Endothelial cell of umbilical vein (primary cell): Measurements from ENCODE around the gene B3GALT4. TPM values are rescaled to one million over a fixed set of nuclear protein-coding genes. Genes with fewer than 3 reads are reported as not detected.
A peak's percentile ranks its signal among the peaks of the same experiment; 100 is the strongest.

Experiments used
- BruUV-seq: library from RNA; stranded (reverse); fragments of 400-500 nt; replicated peaks from 2 replicates; lab custom pipeline; 2021; lab: Mats Ljungman, UMichigan
- CTCF ChIA-PET: fragments of 300-600, 350-600 bp; sonication (Branson Sonifier 250); formaldehyde crosslinking; loops from one replicate; lab custom pipeline; 2021; ENCODE audit warnings: antibody characterized with exemption, inconsistent platforms; lab: Charles Lee
- POLR2A ChIA-PET: fragments of 300-600, 350-600 bp; sonication (Branson Sonifier 250); formaldehyde crosslinking; loops from one replicate; lab custom pipeline; 2021; ENCODE audit warnings: antibody characterized with exemption, inconsistent platforms; lab: Charles Lee
- DNase-seq: peaks from one replicate; pipeline ENCODE4 v3.0.0-alpha.2; 2011; ENCODE audit warnings: low read depth, low spot score
- FAIRE-seq: peaks from 2 replicates; lab custom pipeline; 2011; peaks lifted over from hg19 to GRCh38; lab: Jason Lieb, UNC
- H2AFZ ChIP-seq: 2 replicates; pipeline ENCODE4 v1.6.0; 2012; ENCODE audit warnings: low read depth, low read length, control low read depth, inconsistent platforms
- H3K27ac ChIP-seq: 2 replicates; pipeline ENCODE4 v1.5.1; 2011; ENCODE audit warnings: low read depth, mild to moderate bottlenecking, control low read depth, low read length, moderate library complexity; ENCODE audit not compliant: insufficient read depth
- H3K27me3 ChIP-seq, 2 experiments: 2 replicates each; pipeline versions ENCODE4 v1.6.0 to v1.6.1; 2011; ENCODE audit warnings: low read length in 2 of 2, mixed read lengths in 1 of 2; ENCODE audit not compliant: control insufficient read depth in 2 of 2, insufficient read depth in 2 of 2
- H3K36me3 ChIP-seq, 2 experiments: 2 replicates in 1 of 2; 3 replicates in 1 of 2; pipeline ENCODE4 v1.5.1; 2011; ENCODE audit warnings: low read length in 2 of 2, mild to moderate bottlenecking in 1 of 2, moderate library complexity in 1 of 2; ENCODE audit not compliant: control insufficient read depth in 2 of 2, insufficient read depth in 2 of 2; ENCODE audit errors: extremely low read depth in 1 of 2
- H3K4me1 ChIP-seq: 3 replicates; pipeline ENCODE4 v1.5.1; 2011; ENCODE audit warnings: mild to moderate bottlenecking, low read length; ENCODE audit not compliant: control insufficient read depth, insufficient read depth; ENCODE audit errors: extremely low read depth
- H3K4me2 ChIP-seq: 2 replicates; pipeline ENCODE4 v1.6.1; 2011; ENCODE audit warnings: low read length, control low read depth, mixed read lengths; ENCODE audit not compliant: insufficient read depth
- H3K4me3 ChIP-seq, 3 experiments: fragments of 200-600 bp in 1 of 3; sonication (generic), shearing (Covaris generic) in 1 of 3; replicated peaks in 1 of 3; 2 replicates each; pipeline ENCODE4 v1.5.1; 2011 to 2016; ENCODE audit warnings: control low read depth in 3 of 3, low read length in 3 of 3, mild to moderate bottlenecking in 2 of 3, inconsistent platforms in 1 of 3, low read depth in 1 of 3, moderate library complexity in 1 of 3; ENCODE audit not compliant: insufficient read depth in 1 of 3
- H3K79me2 ChIP-seq: 2 replicates; pipeline ENCODE4 v1.6.0; 2012; ENCODE audit warnings: low read length, inconsistent platforms; ENCODE audit not compliant: control insufficient read depth, insufficient read depth
- H3K9ac ChIP-seq: replicated peaks from 2 replicates; pipeline ENCODE3; 2011; ENCODE audit warnings: low read length, control low read depth; ENCODE audit not compliant: insufficient read depth; ENCODE audit errors: extremely low read depth
- H3K9me1 ChIP-seq: replicated peaks from 3 replicates; pipeline ENCODE4 v1.6.0; 2011; ENCODE audit warnings: mild to moderate bottlenecking, low read length; ENCODE audit not compliant: control insufficient read depth, insufficient read depth; ENCODE audit errors: extremely low read depth
- H3K9me3 ChIP-seq: replicated peaks from 2 replicates; pipeline ENCODE4 v1.5.1; 2012; ENCODE audit warnings: low read length, inconsistent platforms; ENCODE audit not compliant: control insufficient read depth, insufficient read depth
- H4K20me1 ChIP-seq: replicated peaks from 2 replicates; pipeline ENCODE3; 2011; ENCODE audit warnings: mild to moderate bottlenecking, low read length; ENCODE audit not compliant: control insufficient read depth, insufficient read depth; ENCODE audit errors: extremely low read depth
- EZH2 ChIP-seq: IDR thresholded peaks from 2 replicates; pipeline ENCODE4 v1.6.1; 2012; ENCODE audit warnings: borderline replicate concordance, low read depth, mild to moderate bottlenecking, moderate library complexity, low read length, inconsistent platforms; ENCODE audit not compliant: severe bottlenecking
- FOS ChIP-seq: IDR thresholded peaks from 2 replicates; pipeline ENCODE4 v1.6.1; 2011; ENCODE audit warnings: mild to moderate bottlenecking, low read length, moderate library complexity, borderline replicate concordance; ENCODE audit not compliant: insufficient read depth
- GATA2 ChIP-seq: IDR thresholded peaks from 2 replicates; pipeline ENCODE4 v1.7.0; 2011; ENCODE audit warnings: low read depth, mild to moderate bottlenecking, moderate library complexity, mixed read lengths, low read length; ENCODE audit not compliant: insufficient read length, insufficient read depth
- JUN ChIP-seq: IDR thresholded peaks from 2 replicates; pipeline ENCODE4 v1.6.1; 2011; ENCODE audit warnings: borderline replicate concordance, low read depth; ENCODE audit not compliant: insufficient read length, insufficient read depth
- MAX ChIP-seq: IDR thresholded peaks from 2 replicates; pipeline ENCODE4 v1.6.1; 2011; ENCODE audit not compliant: insufficient read depth, insufficient read length
- MYC ChIP-seq: IDR thresholded peaks from one replicate; pipeline ENCODE4 v1.6.1; 2011; ENCODE audit warnings: mild to moderate bottlenecking, low read depth, low read length
- POLR2A ChIP-seq: IDR thresholded peaks from 2 replicates; pipeline ENCODE4 v1.6.1; 2012; ENCODE audit warnings: low read depth, mild to moderate bottlenecking, control low read depth, low read length
- POLR2AphosphoS5 ChIP-seq: IDR thresholded peaks from 2 replicates; pipeline ENCODE4 v1.6.1; 2012; ENCODE audit warnings: low read depth, mild to moderate bottlenecking, control low read depth, low read length, moderate library complexity; ENCODE audit not compliant: insufficient read depth
- dilution Hi-C: fragments of 300-500 bp; cut with MboI; formaldehyde crosslinking; loops from one replicate; pipeline ENCODE4 v1.15.0; 2019; ENCODE audit warnings: low sequenced_read_pairs; ENCODE audit not compliant: extremely low pct_ligation_motif_present
- intact Hi-C: fragments of 100-400 bp; cut with micrococcal nuclease; formaldehyde crosslinking; loops from one replicate; pipeline ENCODE4 v1.10.0; 2022
- polyA plus RNA-seq, 4 experiments: library from polyadenylated mRNA; depleted of rRNA in 3 of 4; stranded (reverse) in 3 of 4; unstranded in 1 of 4; fragments of >200 nt; gene quantifications; 2 replicates each; pipeline versions ENCODE4 v1.2.1 to v1.2.3, GENCODE V29; 2011 to 2012; ENCODE audit warnings: missing spikeins in 1 of 4
- total RNA-seq: library from RNA; stranded (reverse); gene quantifications from 2 replicates; pipeline ENCODE4 v1.2.3, GENCODE V29; 2021
- TF ChIP-seq, protein P1 (sequence below), 2 donors: IDR thresholded peaks; 1 replicate in 1 of 2; 2 replicates in 1 of 2; pipeline ENCODE4 v1.5.1; 2011; ENCODE audit warnings: low read length in 2 of 2, mild to moderate bottlenecking in 2 of 2, moderate library complexity in 2 of 2, control low read depth in 1 of 2, inconsistent platforms in 1 of 2, low read depth in 1 of 2; ENCODE audit not compliant: insufficient read depth in 1 of 2; ENCODE audit errors: extremely low read depth in 1 of 2

The B3GALT4 gene
- total and polyA plus RNA-seq, 2 donors (not counting 3 experiments of a cell fraction or from before 2014, with no cell fraction given) = 4.5 to 5.6 TPM

DNA sequence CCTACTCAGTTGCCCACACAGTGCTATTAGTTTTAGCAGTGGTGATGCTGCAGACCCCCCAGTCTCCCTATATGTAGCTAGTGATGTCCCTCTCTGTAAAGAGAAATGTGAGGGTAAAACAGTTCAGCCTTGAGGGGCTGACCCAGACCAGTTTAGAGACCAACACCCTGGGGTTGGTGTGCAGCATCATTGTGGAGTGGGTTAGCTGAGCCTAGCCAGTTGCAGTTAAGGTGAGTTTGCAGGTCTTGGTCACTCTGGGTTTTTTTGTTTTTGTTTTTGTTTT lies 401 bp upstream of the B3GALT4 start:
- Histone ChIP-seq H3K36me3 (peaks cover 8 to 37% of the 10 kb centered on the region in 2 experiments), H3K4me2 (peak overlapping the region; percentile 39), H3K27me3 (no peaks in the 10 kb centered on the region), H3K79me2 (peaks cover 40% of the 10 kb centered on the region), H3K9me1 (no peaks in the 10 kb centered on the region), H3K4me1 (peaks cover 43% of the 10 kb centered on the region), H4K20me1 (peaks cover 5% of the 10 kb centered on the region), H3K27ac (peak overlapping the region; percentile 4), H3K4me3 (peak overlapping the region in 2 of 3 experiments; percentile 26 to 53), H3K9ac (no peak overlapping the region), H3K9me3 (no peaks in the 10 kb centered on the region), H2AFZ (no peak overlapping the region)
- peak; percentile 8 for FAIRE-seq
- BruUV-seq = no TSS peak
- no peak for TF ChIP-seq POLR2A
- TF ChIP-seq MYC = no peak
- no peak for TF ChIP-seq GATA2
- TF ChIP-seq EZH2 = no peak
- TF ChIP-seq POLR2AphosphoS5 = no peak
- TF ChIP-seq MAX = no peak
- TF ChIP-seq, protein P1, sequence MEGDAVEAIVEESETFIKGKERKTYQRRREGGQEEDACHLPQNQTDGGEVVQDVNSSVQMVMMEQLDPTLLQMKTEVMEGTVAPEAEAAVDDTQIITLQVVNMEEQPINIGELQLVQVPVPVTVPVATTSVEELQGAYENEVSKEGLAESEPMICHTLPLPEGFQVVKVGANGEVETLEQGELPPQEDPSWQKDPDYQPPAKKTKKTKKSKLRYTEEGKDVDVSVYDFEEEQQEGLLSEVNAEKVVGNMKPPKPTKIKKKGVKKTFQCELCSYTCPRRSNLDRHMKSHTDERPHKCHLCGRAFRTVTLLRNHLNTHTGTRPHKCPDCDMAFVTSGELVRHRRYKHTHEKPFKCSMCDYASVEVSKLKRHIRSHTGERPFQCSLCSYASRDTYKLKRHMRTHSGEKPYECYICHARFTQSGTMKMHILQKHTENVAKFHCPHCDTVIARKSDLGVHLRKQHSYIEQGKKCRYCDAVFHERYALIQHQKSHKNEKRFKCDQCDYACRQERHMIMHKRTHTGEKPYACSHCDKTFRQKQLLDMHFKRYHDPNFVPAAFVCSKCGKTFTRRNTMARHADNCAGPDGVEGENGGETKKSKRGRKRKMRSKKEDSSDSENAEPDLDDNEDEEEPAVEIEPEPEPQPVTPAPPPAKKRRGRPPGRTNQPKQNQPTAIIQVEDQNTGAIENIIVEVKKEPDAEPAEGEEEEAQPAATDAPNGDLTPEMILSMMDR (IDR thresholded peaks at IDR 0.05; ENCODE audit: extremely low read depth in 1 of 2, insufficient read depth in 1 of 2, low read depth in 1 of 2, low read length in 2 of 2) = no peak
- TF ChIP-seq FOS = no peak
- no peak for TF ChIP-seq JUN
- POLR2A ChIA-PET = interaction anchor here (0.6 to 1.0 kb wide), 2 partner anchors 13 to 34 kb away, joined by 4 to 5 read pairs; partner anchors contain the start of genes PFDN6 and WDR46
- CTCF ChIA-PET = interaction anchor here (0.8 to 4.0 kb wide), 8 partner anchors 12 to 149 kb away, joined by 3 to 39 read pairs (median 6); partner anchors contain the start of genes PFDN6, RGL2, TAPBP and WDR46
- dilution Hi-C loops (no loop called here), intact Hi-C loops (loop anchor here (2.0 kb wide), 1 partner anchor 36 kb away; no protein-coding TSS in a partner anchor)
- no peak for DNase-seq
